ENCODE measurements around the gene OR10G2. TPM values are rescaled to one million over a fixed set of nuclear protein-coding genes. Genes with fewer than 3 reads are reported as not detected.

The OR10G2 gene
- total RNA-seq, 1 donor from 2014 or later = not detected

GRCh38 chr14:21589317-21589716 lies 45.4 kb downstream of the OR10G2 start:
- Histone ChIP-seq H3K27ac (no peak overlapping the region), H3K9me3 (no peaks in the 10 kb centered on the region), H3K4me3 (no peak overlapping the region), H3K36me3 (no peaks in the 10 kb centered on the region), H3K4me1 (no peaks in the 10 kb centered on the region), H3K27me3 (no peaks in the 10 kb centered on the region)
- TF ChIP-seq POLR2AphosphoS5 (IDR thresholded peaks at IDR 0.05; ENCODE audit: insufficient read depth in 1 of 2, low read depth in 1 of 2) (no peak), CTCF (IDR thresholded peaks at IDR 0.05) (no peak), POLR2A (IDR thresholded peaks at IDR 0.05) (no peak)
- DNase-seq (ENCODE audit: extremely low spot score in 2 of 2) = no peak
- intact Hi-C loops (cut with DNase I) = no loop called here

Other genes with a start within 250 kb of the OR10G2 start
- gene CHD8, start 178.8 kb downstream of the OR10G2 start, total RNA-seq = 61.1 TPM
- 19.4 TPM for gene RAB2B, start 158.0 kb downstream of the OR10G2 start, total RNA-seq
- gene TOX4, start 157.7 kb downstream of the OR10G2 start, total RNA-seq = 23.3 TPM
- 71.5 TPM for gene METTL3, start 123.6 kb downstream of the OR10G2 start, total RNA-seq
- gene SALL2, start 108.6 kb downstream of the OR10G2 start, total RNA-seq = 9.8 TPM
- gene OR10G3, start 54.9 kb downstream of the OR10G2 start, total RNA-seq = not detected
- not detected for gene OR4E2, start 18.9 kb upstream of the OR10G2 start, total RNA-seq
- not detected for gene OR4E1, start 38.9 kb upstream of the OR10G2 start, total RNA-seq

All from vagina (tissue), 2 donors.